ENCODE measurements around the gene TMEM145. TPM values are rescaled to one million over a fixed set of nuclear protein-coding genes. Genes with fewer than 3 reads are reported as not detected.
"Not testable (repeated sequence)": the region's sequence is repeated elsewhere in the genome, so short reads cannot be mapped to it uniquely, and the experiment has no call there.

Gene TMEM145
- total and polyA plus RNA-seq, 3 experiments from 2014 or later: 0.15 TPM; not detected in 2

- H3K4me3 Mint-ChIP-seq: no peak overlapping the region
Measured at GRCh38 chr19:42335374-42335936, 22.3 kb downstream of the TMEM145 start.

DNA sequence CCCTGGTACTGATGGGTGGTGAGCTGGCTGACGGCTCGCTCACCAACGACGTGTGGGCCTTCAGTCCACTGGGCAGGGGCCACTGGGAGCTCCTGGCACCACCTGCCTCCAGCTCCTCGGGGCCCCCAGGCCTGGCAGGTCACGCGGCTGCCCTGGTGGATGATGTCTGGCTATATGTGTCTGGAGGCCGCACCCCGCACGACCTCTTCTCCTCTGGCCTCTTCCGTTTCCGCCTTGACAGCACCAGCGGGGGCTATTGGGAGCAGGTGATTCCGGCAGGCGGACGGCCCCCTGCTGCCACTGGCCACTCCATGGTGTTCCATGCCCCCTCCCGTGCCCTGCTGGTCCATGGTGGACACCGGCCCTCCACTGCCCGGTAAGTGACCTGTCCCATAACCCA lies 22.9 kb downstream of the TMEM145 start:
- H3K9me3 ChIP-seq (ENCODE audit: low read length): no peaks in the 10 kb centered on the region
- no peak for DNase-seq
- no peaks in the 10 kb centered on the region for H3K27me3 ChIP-seq (ENCODE audit: insufficient read depth, low read length, poor library complexity, severe bottlenecking)
- ChIA-PET CTCF (no interaction called here), POLR2A (no interaction called here)
- H3K36me3 ChIP-seq (ENCODE audit: insufficient read depth, low read length): no peaks in the 10 kb centered on the region
- no peak overlapping the region for H3K4me3 ChIP-seq (ENCODE audit: low read length)
- Mint-ChIP-seq H3K27me3 (no peaks in the 10 kb centered on the region), H3K4me3 (no peak overlapping the region), H3K27ac (no peak overlapping the region), H3K4me1 (no peaks in the 10 kb centered on the region), H3K36me3 (peaks cover 4 to 13% (median 4%) of the 10 kb centered on the region in 3 donors), H3K9me3 (no peaks in the 10 kb centered on the region)
- no peaks in the 10 kb centered on the region for H3K4me1 ChIP-seq (ENCODE audit: insufficient read depth, low read length)
- no peak overlapping the region for H3K27ac ChIP-seq (ENCODE audit: low read depth, low read length)

More at GRCh38 chr19:42335374-42335936, 22.3 kb downstream of the TMEM145 start:
- no peaks in the 10 kb centered on the region for H3K9me3 ChIP-seq (ENCODE audit: low read length)
- POLR2A ChIA-PET: no interaction called here
- CTCF ChIA-PET: no interaction called here
- no peaks in the 10 kb centered on the region for H3K27me3 Mint-ChIP-seq
- H3K9me3 Mint-ChIP-seq: no peaks in the 10 kb centered on the region
- H3K4me1 Mint-ChIP-seq: no peaks in the 10 kb centered on the region
- no peaks in the 10 kb centered on the region for H3K36me3 ChIP-seq (ENCODE audit: insufficient read depth, low read length)
- H3K36me3 Mint-ChIP-seq: peaks cover 4 to 13% (median 4%) of the 10 kb centered on the region in 3 donors
- no peaks in the 10 kb centered on the region for H3K27me3 ChIP-seq (ENCODE audit: insufficient read depth, low read length, poor library complexity, severe bottlenecking)
- H3K4me3 ChIP-seq (ENCODE audit: low read length): no peak overlapping the region
- H3K4me1 ChIP-seq (ENCODE audit: insufficient read depth, low read length): no peaks in the 10 kb centered on the region
- H3K27ac ChIP-seq (ENCODE audit: low read depth, low read length): no peak overlapping the region
- no peak for DNase-seq
- H3K27ac Mint-ChIP-seq: no peak overlapping the region

- CTCF ChIA-PET: not testable (repeated sequence)
Measured at GRCh38 chr19:42339126-42339860, 26.2 kb downstream of the TMEM145 start.

DNA sequence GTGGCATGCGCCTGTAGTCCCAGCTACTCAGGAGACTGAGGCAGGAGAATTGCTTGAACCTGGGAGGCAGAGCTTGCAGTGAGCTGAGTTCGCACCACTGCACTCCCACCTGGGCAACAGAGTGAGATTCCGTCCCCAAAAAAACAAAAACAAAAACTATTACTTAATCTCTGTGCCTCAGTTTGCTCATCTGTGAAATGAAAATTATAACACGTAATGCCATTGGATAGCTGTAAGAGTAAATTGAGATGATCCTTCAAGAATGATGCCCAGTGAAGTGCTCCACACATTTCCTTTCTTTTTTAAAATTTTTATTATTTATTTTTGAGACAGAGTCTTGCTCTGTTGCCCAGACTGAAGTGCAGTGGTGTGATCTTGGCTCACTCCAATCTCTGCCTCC lies 26.8 kb downstream of the TMEM145 start:
- CTCF ChIA-PET; POLR2A ChIA-PET; H3K27ac ChIP-seq (ENCODE audit: low read depth, low read length); H3K27me3 Mint-ChIP-seq; H3K4me1 ChIP-seq (ENCODE audit: insufficient read depth, low read length); H3K36me3 ChIP-seq (ENCODE audit: insufficient read depth, low read length); DNase-seq; H3K9me3 Mint-ChIP-seq; H3K4me1 Mint-ChIP-seq; H3K27ac Mint-ChIP-seq; H3K27me3 ChIP-seq (ENCODE audit: insufficient read depth, low read length, poor library complexity, severe bottlenecking); H3K4me3 Mint-ChIP-seq; H3K9me3 ChIP-seq (ENCODE audit: low read length); H3K4me3 ChIP-seq (ENCODE audit: low read length): not testable (repeated sequence)
- peaks cover 7 to 29% (median 11%) of the 10 kb centered on the region in 3 donors for H3K36me3 Mint-ChIP-seq

More at GRCh38 chr19:42339126-42339860, 26.2 kb downstream of the TMEM145 start:
- H3K4me3 Mint-ChIP-seq; H3K4me1 Mint-ChIP-seq; DNase-seq; H3K27ac Mint-ChIP-seq; H3K4me1 ChIP-seq (ENCODE audit: insufficient read depth, low read length); H3K9me3 Mint-ChIP-seq; H3K27ac ChIP-seq (ENCODE audit: low read depth, low read length); H3K9me3 ChIP-seq (ENCODE audit: low read length); H3K27me3 Mint-ChIP-seq; H3K4me3 ChIP-seq (ENCODE audit: low read length); H3K36me3 ChIP-seq (ENCODE audit: insufficient read depth, low read length); H3K27me3 ChIP-seq (ENCODE audit: insufficient read depth, low read length, poor library complexity, severe bottlenecking); POLR2A ChIA-PET: not testable (repeated sequence)
- H3K36me3 Mint-ChIP-seq: peaks cover 7 to 25% (median 8%) of the 10 kb centered on the region in 3 donors

DNA sequence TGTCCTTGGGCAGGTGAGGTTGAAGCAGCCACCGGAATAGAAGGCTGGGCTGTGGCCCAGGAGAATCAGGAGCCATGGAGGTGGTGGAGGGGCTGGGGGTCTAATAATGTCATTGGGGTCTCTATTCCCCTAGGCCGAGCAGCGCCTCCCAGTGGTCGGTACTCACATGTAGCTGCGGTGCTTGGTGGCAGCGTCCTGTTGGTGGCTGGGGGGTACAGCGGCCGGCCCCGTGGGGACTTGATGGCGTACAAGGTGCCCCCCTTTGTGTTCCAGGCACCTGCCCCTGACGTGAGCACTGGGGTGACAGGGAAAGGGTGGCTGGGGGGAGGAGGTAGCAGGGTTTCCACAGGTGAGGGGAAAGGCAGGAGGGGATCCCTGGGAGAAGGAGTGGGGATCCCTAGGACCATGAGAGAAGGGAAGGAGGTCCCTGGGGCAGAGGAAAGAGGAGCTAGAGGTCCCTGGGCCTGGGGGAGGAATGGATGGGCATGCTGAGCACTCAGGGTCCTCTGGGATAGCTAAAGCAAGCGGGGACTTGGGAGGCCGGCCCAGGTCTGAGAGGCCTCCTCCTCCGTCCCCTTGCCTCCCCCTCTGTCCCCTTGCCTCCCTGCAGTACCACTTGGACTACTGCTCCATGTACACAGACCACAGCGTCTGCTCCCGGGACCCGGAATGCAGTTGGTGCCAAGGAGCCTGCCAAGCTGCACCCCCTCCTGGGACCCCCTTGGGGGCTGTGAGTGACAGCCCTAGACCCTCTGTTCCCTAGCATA lies 30.4 kb downstream of the TMEM145 start:
- ChIA-PET POLR2A (no interaction called here), CTCF (interaction anchor here (0.6 to 1.3 kb wide), 2 partner anchors 40 to 220 kb away, joined by 3 read pairs; no protein-coding TSS in a partner anchor)
- no peak for DNase-seq
- H3K36me3 Mint-ChIP-seq: peaks cover 4 to 43% (median 12%) of the 10 kb centered on the region in 3 donors
- H3K4me1 Mint-ChIP-seq: no peaks in the 10 kb centered on the region
- no peak overlapping the region for H3K4me3 Mint-ChIP-seq
- H3K27ac Mint-ChIP-seq: peak overlapping the region in 1 of 8 donors; percentile 83
- no peaks in the 10 kb centered on the region for H3K27me3 Mint-ChIP-seq
- H3K36me3 ChIP-seq (ENCODE audit: insufficient read depth, low read length): no peaks in the 10 kb centered on the region
- no peaks in the 10 kb centered on the region for H3K9me3 Mint-ChIP-seq
- H3K27me3 ChIP-seq (ENCODE audit: insufficient read depth, low read length, poor library complexity, severe bottlenecking): no peaks in the 10 kb centered on the region
- H3K4me3 ChIP-seq (ENCODE audit: low read length): no peak overlapping the region
- no peaks in the 10 kb centered on the region for H3K9me3 ChIP-seq (ENCODE audit: low read length)
- H3K4me1 ChIP-seq (ENCODE audit: insufficient read depth, low read length): no peaks in the 10 kb centered on the region
- no peak overlapping the region for H3K27ac ChIP-seq (ENCODE audit: low read depth, low read length)

GRCh38 chr19:42344336-42344893 lies 31.3 kb downstream of the TMEM145 start:
- Histone ChIP-seq H3K27ac (ENCODE audit: low read depth, low read length) (no peak overlapping the region), H3K36me3 (ENCODE audit: insufficient read depth, low read length) (no peaks in the 10 kb centered on the region), H3K9me3 (ENCODE audit: low read length) (no peaks in the 10 kb centered on the region), H3K4me1 (ENCODE audit: insufficient read depth, low read length) (no peaks in the 10 kb centered on the region), H3K27me3 (ENCODE audit: insufficient read depth, low read length, poor library complexity, severe bottlenecking) (no peaks in the 10 kb centered on the region), H3K4me3 (ENCODE audit: low read length) (no peak overlapping the region)
- CTCF ChIA-PET: no interaction called here
- Mint-ChIP-seq H3K9me3 (no peaks in the 10 kb centered on the region), H3K27ac (no peak overlapping the region), H3K4me3 (no peak overlapping the region), H3K36me3 (peaks cover 3 to 39% (median 10%) of the 10 kb centered on the region in 3 donors), H3K27me3 (no peaks in the 10 kb centered on the region), H3K4me1 (no peaks in the 10 kb centered on the region)
- POLR2A ChIA-PET: no interaction called here
- no peak for DNase-seq

- Mint-ChIP-seq H3K4me3 (no peak overlapping the region), H3K27ac (no peak overlapping the region), H3K4me1 (no peaks in the 10 kb centered on the region), H3K9me3 (no peaks in the 10 kb centered on the region), H3K27me3 (no peaks in the 10 kb centered on the region), H3K36me3 (peaks cover 3 to 37% (median 11%) of the 10 kb centered on the region in 3 donors)
- ChIA-PET POLR2A (no interaction called here), CTCF (no interaction called here)
- Histone ChIP-seq H3K27ac (ENCODE audit: low read depth, low read length) (no peak overlapping the region), H3K9me3 (ENCODE audit: low read length) (no peaks in the 10 kb centered on the region), H3K36me3 (ENCODE audit: insufficient read depth, low read length) (no peaks in the 10 kb centered on the region), H3K27me3 (ENCODE audit: insufficient read depth, low read length, poor library complexity, severe bottlenecking) (no peaks in the 10 kb centered on the region), H3K4me3 (ENCODE audit: low read length) (no peak overlapping the region), H3K4me1 (ENCODE audit: insufficient read depth, low read length) (no peaks in the 10 kb centered on the region)
- DNase-seq: no peak
Measured at GRCh38 chr19:42345191-42345812, 32.2 kb downstream of the TMEM145 start.

- H3K4me1 Mint-ChIP-seq: peaks cover 0 to 3% (median 0%) of the 10 kb centered on the region in 3 donors
- no peak overlapping the region for H3K4me3 Mint-ChIP-seq
- H3K4me3 ChIP-seq (ENCODE audit: low read length): no peak overlapping the region
- H3K9me3 Mint-ChIP-seq: no peaks in the 10 kb centered on the region
- no peak overlapping the region for H3K27ac ChIP-seq (ENCODE audit: low read depth, low read length)
- no peak for DNase-seq
- no peaks in the 10 kb centered on the region for H3K9me3 ChIP-seq (ENCODE audit: low read length)
- H3K36me3 ChIP-seq (ENCODE audit: insufficient read depth, low read length): no peaks in the 10 kb centered on the region
- POLR2A ChIA-PET: no interaction called here
- CTCF ChIA-PET: no interaction called here
- H3K4me1 ChIP-seq (ENCODE audit: insufficient read depth, low read length): no peaks in the 10 kb centered on the region
- peak overlapping the region in 1 of 8 donors; percentile 2 for H3K27ac Mint-ChIP-seq
- peaks cover 3 to 30% (median 12%) of the 10 kb centered on the region in 3 donors for H3K36me3 Mint-ChIP-seq
- no peaks in the 10 kb centered on the region for H3K27me3 ChIP-seq (ENCODE audit: insufficient read depth, low read length, poor library complexity, severe bottlenecking)
- H3K27me3 Mint-ChIP-seq: no peaks in the 10 kb centered on the region
Measured at GRCh38 chr19:42348211-42348610, 35.1 kb downstream of the TMEM145 start.
